Measurements from ENCODE around the gene C8A.

C8A gene

GRCh38 chr1:56929492-56929891, 74.9 kb downstream of the C8A start:
- no peak for DNase-seq

- no peak for DNase-seq
These were observed 76.6 kb downstream of the C8A start for GRCh38 chr1:56931211-56931610.

- DNase-seq = no peak
These were observed 77.1 kb downstream of the C8A start for GRCh38 chr1:56931686-56932085.

GRCh38 chr1:56933161-56933560, 78.6 kb downstream of the C8A start:
- no peak for DNase-seq

- no peak for DNase-seq
These were observed 79.0 kb downstream of the C8A start for GRCh38 chr1:56933606-56934005.

- no peak for DNase-seq
These were observed 79.9 kb downstream of the C8A start for GRCh38 chr1:56934430-56935060.

- no peak for DNase-seq
These were observed 84.0 kb downstream of the C8A start for GRCh38 chr1:56938646-56939045.

GRCh38 chr1:56939209-56939608, 84.6 kb downstream of the C8A start:
- no peak for DNase-seq

- no peak for DNase-seq
These were observed 85.4 kb downstream of the C8A start for GRCh38 chr1:56940039-56940438.

GRCh38 chr1:56948403-56949023, 93.9 kb downstream of the C8A start:
- DNase-seq = no peak

GRCh38 chr1:56952501-56952900, 97.9 kb downstream of the C8A start:
- no peak for DNase-seq

GRCh38 chr1:56953386-56953785, 98.8 kb downstream of the C8A start:
- no peak for DNase-seq

GRCh38 chr1:56954664-56955063, 100.1 kb downstream of the C8A start:
- DNase-seq = no peak

- no peak for DNase-seq
These were observed 103.3 kb downstream of the C8A start for GRCh38 chr1:56957931-56958330.

GRCh38 chr1:56958526-56958925, 103.9 kb downstream of the C8A start:
- no peak for DNase-seq

GRCh38 chr1:56961426-56961825, 106.8 kb downstream of the C8A start:
- DNase-seq = no peak

- DNase-seq = no peak
These were observed 109.1 kb downstream of the C8A start for GRCh38 chr1:56963667-56964066.

GRCh38 chr1:56964349-56965017, 109.9 kb downstream of the C8A start:
- no peak for DNase-seq

GRCh38 chr1:56965191-56965590, 110.6 kb downstream of the C8A start:
- no peak for DNase-seq

GRCh38 chr1:56965916-56966697, 111.5 kb downstream of the C8A start, which contains the start of gene C8B:
Gene C8B, minus strand, starts transcription at chr1:56966015. Its CDS starts 67 bp downstream, at chr1:56965948.
- no peak for DNase-seq

- no peak for DNase-seq
These were observed 112.1 kb downstream of the C8A start for GRCh38 chr1:56966698-56966999.

- DNase-seq = no peak
These were observed 112.8 kb downstream of the C8A start for GRCh38 chr1:56967355-56967754.

All from NCI-H510A treated with DMSO at 0.1 percent for 48 hours (cell line).